ENCODE results near the gene DIS3L2.

The DIS3L2 gene

GRCh38 chr2:231917280-231918066 is 44.0 kb upstream of the DIS3L2 start:
- no peak overlapping the region for H2AFZ ChIP-seq (ENCODE audit: low read length)
- no peak overlapping the region for H3K4me2 ChIP-seq (ENCODE audit: low read depth, low read length, poor library complexity, severe bottlenecking)
- H3K4me3 ChIP-seq (ENCODE audit: low read length, poor library complexity, severe bottlenecking): no peak overlapping the region
- H3K4me1 ChIP-seq (ENCODE audit: insufficient read depth, low read length, poor library complexity, severe bottlenecking): peaks cover 8% of the 10 kb centered on the region
- H3K79me2 ChIP-seq (ENCODE audit: insufficient read depth, low read length): no peaks in the 10 kb centered on the region
- H3K9me2 ChIP-seq (replicated peaks; ENCODE audit: low read depth, low read length): no peaks in the 10 kb centered on the region
- no peaks in the 10 kb centered on the region for H3F3A ChIP-seq (ENCODE audit: low read depth)
- no peaks in the 10 kb centered on the region for H3K27me3 ChIP-seq (ENCODE audit: insufficient read depth, low read length, poor library complexity, severe bottlenecking)
- H3K9ac ChIP-seq (ENCODE audit: low read depth, low read length, poor library complexity, severe bottlenecking): no peak overlapping the region
- TF ChIP-seq EZH2phosphoT487 (IDR thresholded peaks at IDR 0.05; ENCODE audit: borderline replicate concordance) (no peak), CTCF (conservative IDR thresholded peaks at IDR 0.05; ENCODE audit: low read length) (no peak)
- no peaks in the 10 kb centered on the region for H3K36me3 ChIP-seq (ENCODE audit: insufficient read depth, low read length)
- no peaks in the 10 kb centered on the region for H4K20me1 ChIP-seq (ENCODE audit: insufficient read depth, low read length, poor library complexity, severe bottlenecking)
- H3K9me3 ChIP-seq (ENCODE audit: insufficient read depth, low read depth, low read length): no peaks in the 10 kb centered on the region

GRCh38 chr2:231918501-231919330 is 42.8 kb upstream of the DIS3L2 start:
- Histone ChIP-seq H3K4me3 (ENCODE audit: low read length, poor library complexity, severe bottlenecking) (no peak overlapping the region), H3K9me3 (ENCODE audit: insufficient read depth, low read depth, low read length) (no peaks in the 10 kb centered on the region), H3K4me2 (ENCODE audit: low read depth, low read length, poor library complexity, severe bottlenecking) (no peak overlapping the region), H2AFZ (ENCODE audit: low read length) (no peak overlapping the region), H3F3A (ENCODE audit: low read depth) (no peaks in the 10 kb centered on the region), H3K9ac (ENCODE audit: low read depth, low read length, poor library complexity, severe bottlenecking) (no peak overlapping the region), H3K9me2 (replicated peaks; ENCODE audit: low read depth, low read length) (no peaks in the 10 kb centered on the region), H3K36me3 (ENCODE audit: insufficient read depth, low read length) (no peaks in the 10 kb centered on the region), H3K79me2 (ENCODE audit: insufficient read depth, low read length) (no peaks in the 10 kb centered on the region), H3K27me3 (ENCODE audit: insufficient read depth, low read length, poor library complexity, severe bottlenecking) (no peaks in the 10 kb centered on the region), H3K4me1 (ENCODE audit: insufficient read depth, low read length, poor library complexity, severe bottlenecking) (peaks cover 11% of the 10 kb centered on the region), H4K20me1 (ENCODE audit: insufficient read depth, low read length, poor library complexity, severe bottlenecking) (no peaks in the 10 kb centered on the region)
- TF ChIP-seq CTCF (conservative IDR thresholded peaks at IDR 0.05; ENCODE audit: low read length) (no peak), EZH2phosphoT487 (IDR thresholded peaks at IDR 0.05; ENCODE audit: borderline replicate concordance) (no peak)

GRCh38 chr2:231919341-231920035 is 42.0 kb upstream of the DIS3L2 start:
- Histone ChIP-seq H2AFZ (ENCODE audit: low read length) (no peak overlapping the region), H3K4me1 (ENCODE audit: insufficient read depth, low read length, poor library complexity, severe bottlenecking) (peaks cover 11% of the 10 kb centered on the region), H3K36me3 (ENCODE audit: insufficient read depth, low read length) (no peaks in the 10 kb centered on the region), H3K9me3 (ENCODE audit: insufficient read depth, low read depth, low read length) (no peaks in the 10 kb centered on the region), H3K27me3 (ENCODE audit: insufficient read depth, low read length, poor library complexity, severe bottlenecking) (no peaks in the 10 kb centered on the region), H3K4me3 (ENCODE audit: low read length, poor library complexity, severe bottlenecking) (no peak overlapping the region), H3K9me2 (replicated peaks; ENCODE audit: low read depth, low read length) (no peaks in the 10 kb centered on the region), H3K79me2 (ENCODE audit: insufficient read depth, low read length) (no peaks in the 10 kb centered on the region), H3K4me2 (ENCODE audit: low read depth, low read length, poor library complexity, severe bottlenecking) (no peak overlapping the region), H3K9ac (ENCODE audit: low read depth, low read length, poor library complexity, severe bottlenecking) (no peak overlapping the region), H3F3A (ENCODE audit: low read depth) (no peaks in the 10 kb centered on the region), H4K20me1 (ENCODE audit: insufficient read depth, low read length, poor library complexity, severe bottlenecking) (no peaks in the 10 kb centered on the region)
- TF ChIP-seq CTCF (conservative IDR thresholded peaks at IDR 0.05; ENCODE audit: low read length) (no peak), EZH2phosphoT487 (IDR thresholded peaks at IDR 0.05; ENCODE audit: borderline replicate concordance) (no peak)
